ENCODE measurements around the gene CDH23. TPM values are rescaled to one million over a fixed set of nuclear protein-coding genes. Genes with fewer than 3 reads are reported as not detected.

Gene CDH23
- total and polyA plus RNA-seq, 9 of the 15 experiments (the other 6 are each of a cell fraction or from before 2014, with no cell fraction given), result 0.18 to 1.2 (median 0.47) TPM

DNA sequence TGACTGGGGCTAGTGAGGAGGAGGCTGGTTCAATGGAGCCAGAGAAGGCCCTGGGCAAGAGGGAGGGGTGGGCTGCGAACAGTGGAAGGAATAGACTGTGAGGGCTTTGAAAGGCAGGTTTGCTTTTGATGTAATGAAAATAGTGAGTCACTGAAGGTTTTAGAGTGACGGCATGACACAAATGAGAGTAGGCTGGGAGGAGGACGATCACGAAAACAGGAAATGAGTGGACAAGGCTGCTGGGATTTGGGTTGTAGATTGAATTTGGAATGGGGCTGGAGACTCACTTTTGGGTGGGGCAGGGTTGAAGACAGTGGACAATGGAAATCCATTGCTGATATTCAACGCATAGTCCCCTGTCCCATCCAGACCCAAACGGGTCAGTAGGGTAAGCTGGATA, 139.6 kb downstream of the CDH23 start:
- H4K20me1 ChIP-seq (replicated peaks; ENCODE audit: control insufficient read depth, insufficient read depth, low read length), result no peaks in the 10 kb centered on the region
- no peak overlapping the region for H3K4me3 ChIP-seq
- H2AFZ ChIP-seq (ENCODE audit: low read depth, low read length), result no peak overlapping the region
- no peak overlapping the region for H3K9ac ChIP-seq (ENCODE audit: insufficient read depth in 1 of 2, low read depth in 2 of 2, low read length in 2 of 2)
- no peaks in the 10 kb centered on the region for H3K9me1 ChIP-seq (ENCODE audit: control insufficient read depth, insufficient read depth, low read length)
- H3K4me2 ChIP-seq (ENCODE audit: insufficient read depth, low read length), result no peak overlapping the region
- FAIRE-seq (no peak), ATAC-seq (no peak), DNase-seq (ENCODE audit: extremely low read depth in 1 of 4, low spot score in 3 of 4) (no peak)
- TF ChIP-seq CREM (IDR thresholded peaks at IDR 0.05; ENCODE audit: low read depth) (peak; percentile 38; the same call in 1 of the 2 replicates), NR2F6 (CRISPR knock-in tag; IDR thresholded peaks at IDR 0.05) (no peak), SPI1 (IDR thresholded peaks at IDR 0.05; ENCODE audit: borderline replicate concordance, low read depth, low read length) (0 out of 2 replicates have a peak, but pooled peaks have one; percentile 36), SOX6 (IDR thresholded peaks at IDR 0.05) (no peak), ZNF668 (CRISPR knock-in tag; IDR thresholded peaks at IDR 0.05) (no peak)
- TF ChIP-seq, protein P1, sequence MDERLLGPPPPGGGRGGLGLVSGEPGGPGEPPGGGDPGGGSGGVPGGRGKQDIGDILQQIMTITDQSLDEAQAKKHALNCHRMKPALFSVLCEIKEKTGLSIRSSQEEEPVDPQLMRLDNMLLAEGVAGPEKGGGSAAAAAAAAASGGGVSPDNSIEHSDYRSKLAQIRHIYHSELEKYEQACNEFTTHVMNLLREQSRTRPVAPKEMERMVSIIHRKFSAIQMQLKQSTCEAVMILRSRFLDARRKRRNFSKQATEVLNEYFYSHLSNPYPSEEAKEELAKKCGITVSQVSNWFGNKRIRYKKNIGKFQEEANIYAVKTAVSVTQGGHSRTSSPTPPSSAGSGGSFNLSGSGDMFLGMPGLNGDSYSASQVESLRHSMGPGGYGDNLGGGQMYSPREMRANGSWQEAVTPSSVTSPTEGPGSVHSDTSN (CRISPR knock-in tag; IDR thresholded peaks at IDR 0.05; ENCODE audit: low read depth), result no peak
- TF ChIP-seq, protein P1 (tag; conservative IDR thresholded peaks at IDR 0.05; ENCODE audit: low read depth), result no peak
- no peaks in the 10 kb centered on the region for H3K9me3 ChIP-seq (replicated peaks; ENCODE audit: control insufficient read depth, insufficient read depth, low read depth, low read length)
- in situ Hi-C loops (cut with MboI) (no loop called here), intact Hi-C loops (cut with micrococcal nuclease) (no loop called here)
- WGBS (ENCODE audit: insufficient coverage, low coverage, missing lambda C conversion rate), result 28% methylated on average over 6 of the region's 6 CpGs
- H3K27me3 ChIP-seq (ENCODE audit: control insufficient read depth in 2 of 2, insufficient read depth in 2 of 2, low read length in 2 of 2), result peaks cover 5 to 53% of the 10 kb centered on the region in 2 experiments; a peak in 4 of 5 replicates
- peaks cover 0 to 30% of the 10 kb centered on the region in 2 experiments; a peak in 4 of 5 replicates for H3K4me1 ChIP-seq (replicated peaks in 1 of 2; ENCODE audit: control insufficient read depth in 2 of 2, insufficient read depth in 2 of 2, low read length in 2 of 2)
- H3K27ac ChIP-seq (ENCODE audit: extremely low read depth, low read depth, low read length), result no peak overlapping the region
- H3K36me3 ChIP-seq (ENCODE audit: control insufficient read depth, insufficient read depth, low read length), result no peaks in the 10 kb centered on the region
- ChIA-PET POLR2A (interaction anchor here (0.6 to 0.8 kb wide), 2 partner anchors 449 to 1131 kb away, joined by 3 to 4 read pairs; no protein-coding TSS in a partner anchor), CTCF (ENCODE audit: low intra/inter-chr PET ratio) (no interaction called here)
- H3K79me2 ChIP-seq (ENCODE audit: control insufficient read depth, insufficient read depth, low read length), result no peaks in the 10 kb centered on the region
- no TSS peak for BruUV-seq (replicated peaks)
